K562 (cell line): ENCODE results near the gene CABP4. TPM values are rescaled to one million over a fixed set of nuclear protein-coding genes. Genes with fewer than 3 reads are reported as not detected.

Experiments
- ATAC-seq: fragments of 200-7000 bp; cut with Tn5 transposase; 3 replicates; pipeline ENCODE4 v1.9.1; 2020; ENCODE audit warnings: moderate library complexity
- BruUV-seq: library from RNA; stranded (reverse); fragments of 400-500 nt; replicated peaks from 2 replicates; lab custom pipeline; 2021; lab: Mats Ljungman, UMichigan
- CTCF ChIA-PET: fragments of 300-600 bp; formaldehyde crosslinking; extraction: SDS; loops from one replicate; lab custom pipeline; 2021; ENCODE audit warnings: low intra/inter-chr PET ratio; lab: Yijun Ruan, JAX
- POLR2A ChIA-PET: fragments of 300-600, 350-650 bp; sonication (Branson Sonifier 250); formaldehyde crosslinking; extraction: SDS; loops from one replicate; lab custom pipeline; 2021; ENCODE audit warnings: antibody characterized with exemption, inconsistent platforms; lab: Yijun Ruan, JAX
- DNase-seq, 4 experiments: peaks; one replicate each; pipeline versions ENCODE4 v3.0.0 to v3.0.0-alpha.2; 2011 to 2018; ENCODE audit warnings: low spot score in 3 of 4, mixed read lengths in 3 of 4; ENCODE audit errors: extremely low read depth in 1 of 4
- FAIRE-seq: peaks from 2 replicates; lab custom pipeline; 2011; peaks lifted over from hg19 to GRCh38; lab: Jason Lieb, UNC
- H2AFZ ChIP-seq: 2 replicates; pipeline ENCODE4 v1.6.0; 2011; ENCODE audit warnings: low read depth, low read length, control low read depth, inconsistent platforms
- H3K27ac ChIP-seq: fragments of 200-600 bp; 3 replicates; pipeline ENCODE4 v1.8.0; 2011; ENCODE audit warnings: low read depth, mild to moderate bottlenecking, control low read depth, inconsistent platforms, low read length, moderate library complexity, mixed read lengths; ENCODE audit errors: extremely low read depth
- H3K27me3 ChIP-seq, 2 experiments: fragments of 300-600 bp in 1 of 2; 2 replicates in 1 of 2; 3 replicates in 1 of 2; pipeline versions ENCODE4 v1.6.0 to v1.8.0; 2011; ENCODE audit warnings: inconsistent platforms in 2 of 2, low read length in 2 of 2, mild to moderate bottlenecking in 1 of 2, mixed read lengths in 1 of 2, moderate library complexity in 1 of 2; ENCODE audit not compliant: control insufficient read depth in 2 of 2, insufficient read depth in 2 of 2
- H3K36me3 ChIP-seq: fragments of 300-600 bp; 3 replicates; pipeline ENCODE4 v1.8.0; 2011; ENCODE audit warnings: mild to moderate bottlenecking, low read length, inconsistent platforms; ENCODE audit not compliant: control insufficient read depth, insufficient read depth
- H3K4me1 ChIP-seq, 2 experiments: fragments of 200-600 bp in 1 of 2; replicated peaks in 1 of 2; 2 replicates in 1 of 2; 3 replicates in 1 of 2; pipeline versions ENCODE4 v1.5.1 to v1.8.0; 2011; ENCODE audit warnings: inconsistent platforms in 2 of 2, low read length in 2 of 2, mild to moderate bottlenecking in 1 of 2, mixed read lengths in 1 of 2, moderate library complexity in 1 of 2; ENCODE audit not compliant: control insufficient read depth in 2 of 2, insufficient read depth in 2 of 2
- H3K4me2 ChIP-seq: 2 replicates; pipeline ENCODE4 v1.6.1; 2011; ENCODE audit warnings: low read length, control low read depth, inconsistent platforms, mixed read lengths; ENCODE audit not compliant: insufficient read depth
- H3K4me3 ChIP-seq: fragments of 200-600 bp; sonication (generic), shearing (Covaris generic); 2 replicates; pipeline ENCODE4 v1.5.1; 2016; ENCODE audit warnings: control low read depth, inconsistent platforms
- H3K79me2 ChIP-seq: fragments of 200-600 bp; 3 replicates; pipeline ENCODE4 v1.8.0; 2011; ENCODE audit warnings: low read length, inconsistent platforms; ENCODE audit not compliant: control insufficient read depth, insufficient read depth
- H3K9ac ChIP-seq, 2 experiments: 2 replicates each; pipeline versions ENCODE4 v1.6.0 to v1.6.1; 2011; ENCODE audit warnings: low read depth in 2 of 2, low read length in 2 of 2, control low read depth in 1 of 2, inconsistent platforms in 1 of 2, mild to moderate bottlenecking in 1 of 2, mixed read lengths in 1 of 2; ENCODE audit not compliant: insufficient read depth in 1 of 2
- H3K9me1 ChIP-seq: one replicate; pipeline ENCODE4 v1.6.0; 2011; ENCODE audit warnings: inconsistent platforms, mild to moderate bottlenecking, low read length, moderate library complexity; ENCODE audit not compliant: control insufficient read depth, insufficient read depth
- H3K9me3 ChIP-seq: replicated peaks from 2 replicates; pipeline ENCODE4 v1.5.1; 2011; ENCODE audit warnings: low read depth, low read length, inconsistent platforms; ENCODE audit not compliant: control insufficient read depth, insufficient read depth
- H4K20me1 ChIP-seq: replicated peaks from 2 replicates; pipeline ENCODE4 v1.6.1; 2011; ENCODE audit warnings: low read length, inconsistent platforms, mixed read lengths; ENCODE audit not compliant: control insufficient read depth, insufficient read depth
- MAX ChIP-seq: sonication (generic); formaldehyde crosslinking; IDR thresholded peaks from 2 replicates; pipeline ENCODE4 v1.9.0; 2022; ENCODE audit warnings: mild to moderate bottlenecking, missing genetic modification reagents
- MEIS2 ChIP-seq: fragments of 450-650 bp; IDR thresholded peaks from 2 replicates; pipeline ENCODE4 v1.6.1; 2014; ENCODE audit warnings: mild to moderate bottlenecking; ENCODE audit not compliant: partially characterized antibody
- NRF1 ChIP-seq, 2 experiments: fragments of 450-650 bp; IDR thresholded peaks in 1 of 2; conservative IDR thresholded peaks in 1 of 2; 2 replicates each; pipeline ENCODE4 v1.6.1; 2014; ENCODE audit warnings: mild to moderate bottlenecking in 2 of 2
- PHF20 ChIP-seq: fragments of 450-650 bp; IDR thresholded peaks from 2 replicates; pipeline ENCODE4 v1.6.1; 2018; ENCODE audit not compliant: partially characterized antibody
- SMC3 ChIP-seq: conservative IDR thresholded peaks from 2 replicates; pipeline ENCODE4 v1.6.1; 2011; ENCODE audit warnings: low read depth, low read length, improper control_type of control experiment; ENCODE audit not compliant: insufficient read depth
- TCF3 ChIP-seq: sonication (generic); formaldehyde crosslinking; IDR thresholded peaks from 2 replicates; pipeline ENCODE4 v1.4.0; 2020; ENCODE audit warnings: mild to moderate bottlenecking, missing genetic modification reagents
- ZNF217 ChIP-seq: sonication (generic); formaldehyde crosslinking; IDR thresholded peaks from 2 replicates; pipeline ENCODE4 v1.8.0; 2022; ENCODE audit warnings: mild to moderate bottlenecking, missing genetic modification reagents
- WGBS: fragments of 100-300 bp; shearing (Covaris generic); methylation state at CpG from one replicate; pipeline ENCODE4 v1.1.6; 2016; ENCODE audit warnings: low coverage, mixed read lengths; ENCODE audit not compliant: insufficient coverage; ENCODE audit errors: missing lambda C conversion rate; 5-methylcytosine and 5-hydroxymethylcytosine counted together
- in situ Hi-C: fragments of 300-500 bp; cut with MboI; formaldehyde crosslinking; loops from 4 replicates; pipeline ENCODE4 v1.15.0; 2018; ENCODE audit warnings: inconsistent platforms, mixed read lengths
- intact Hi-C: fragments of 100-400 bp; cut with micrococcal nuclease; formaldehyde crosslinking; loops from 2 replicates; pipeline ENCODE4 v1.14.2; 2022
- polyA plus RNA-seq, 8 experiments: library from polyadenylated mRNA; depleted of rRNA in 4 of 8; stranded (reverse) in 5 of 8; unstranded in 3 of 8; fragments of >200 nt; fragmentation: Nextera tagmentation in 2 of 8; fragmentation: Illumina TruSeq in 1 of 8; extraction: Ambion mirVana in 2 of 8; extraction: Trizol in 1 of 8; gene quantifications; 2 replicates each; pipeline versions ENCODE4 v1.2.1 to v1.2.3, GENCODE V29; 2011 to 2014; ENCODE audit warnings: inconsistent platforms in 1 of 8, missing spikeins in 1 of 8
- total RNA-seq, 7 experiments: library from RNA; depleted of rRNA in 6 of 7; stranded (reverse); fragments of >200 nt in 6 of 7; fragmentation: Illumina TruSeq in 2 of 7; extraction: Trizol in 2 of 7; gene quantifications; 2 replicates each; pipeline versions ENCODE4 v1.2.1 to v1.2.3, GENCODE V29; 2011 to 2021; ENCODE audit warnings: low replicate concordance in 1 of 7

The CABP4 gene
- total and polyA plus RNA-seq, 9 of the 15 experiments (the other 6 are each of a cell fraction or from before 2014, with no cell fraction given) = 0.11 TPM; not detected in 8

- POLR2A ChIA-PET = interaction anchor here (0.5 to 3.0 kb wide), 7 partner anchors 9 to 842 kb away, joined by 3 to 19 read pairs (median 3); partner anchors contain the start of gene PPP1CA
- no peaks in the 10 kb centered on the region for H3K9me3 ChIP-seq
- CTCF ChIA-PET = no interaction called here
- no peaks in the 10 kb centered on the region; the same call in 1 of the 2 replicates for H4K20me1 ChIP-seq
- no peaks in the 10 kb centered on the region for H3K27me3 ChIP-seq
- in situ Hi-C loops = no loop called here
- no peak for FAIRE-seq
- BruUV-seq = no TSS peak
- H3K4me3 ChIP-seq = no peak overlapping the region
- TF ChIP-seq SMC3 (0 out of 2 replicates have a peak, but pooled peaks have one; percentile 11), PHF20 (no peak), TCF3 (CRISPR knock-in tag) (0 out of 2 replicates have a peak, but pooled peaks have one; percentile 16), MEIS2 (peak; percentile 47), ZNF217 (CRISPR knock-in tag) (no peak), NRF1 (conservative IDR thresholded peaks at IDR 0.05 in 1 of 2, IDR thresholded peaks at IDR 0.05 in 1 of 2) (0 out of 4 replicates have a peak, but pooled peaks of 1 of the 2 experiments have one; percentile 26), MAX (CRISPR knock-in tag) (peak; percentile 21; the same call in 1 of the 2 replicates)
- TF ChIP-seq, all 486 proteins: peak for 5
- WGBS = 6% methylated on average over 7 of the region's 7 CpGs
- Histone ChIP-seq H3K4me1 (peaks cover 21 to 64% of the 10 kb centered on the region in 2 experiments), H2AFZ (no peak overlapping the region), H3K9me1 (no peaks in the 10 kb centered on the region), H3K9ac (peak overlapping the region in 1 of 2 experiments; percentile 84; a peak in 2 of 4 replicates), H3K36me3 (no peaks in the 10 kb centered on the region), H3K4me2 (no peak overlapping the region; the same call in 1 of the 2 replicates), H3K79me2 (no peaks in the 10 kb centered on the region), H3K27ac (no peak overlapping the region)
- DNase-seq = peak in 2 of 4 experiments; percentile 39 to 51
- intact Hi-C loops = no loop called here
- ATAC-seq = peak; percentile 34
These were observed 43.4 kb upstream of the CABP4 start for GRCh38 chr11:67411785-67412152.
